Erythroblast (primary cell): ENCODE measurements around the gene EXOC2.
"Not testable (repeated sequence)": the region's sequence is repeated elsewhere in the genome, so short reads cannot be mapped to it uniquely, and the experiment has no call there.

Experiments
- DNase-seq, 2 experiments: peaks; one replicate each; lab custom pipeline; 2025; lab: John Stamatoyannopoulos, UW
- GATA1 ChIP-seq: IDR thresholded peaks from 2 replicates; pipeline ENCODE4 v1.6.1; 2011; ENCODE audit warnings: low read depth, mild to moderate bottlenecking, control low read depth, low read length, moderate library complexity
- POLR2A ChIP-seq: IDR thresholded peaks from 2 replicates; pipeline ENCODE4 v1.6.1; 2011; ENCODE audit warnings: mild to moderate bottlenecking, low read length

EXOC2 gene

DNA sequence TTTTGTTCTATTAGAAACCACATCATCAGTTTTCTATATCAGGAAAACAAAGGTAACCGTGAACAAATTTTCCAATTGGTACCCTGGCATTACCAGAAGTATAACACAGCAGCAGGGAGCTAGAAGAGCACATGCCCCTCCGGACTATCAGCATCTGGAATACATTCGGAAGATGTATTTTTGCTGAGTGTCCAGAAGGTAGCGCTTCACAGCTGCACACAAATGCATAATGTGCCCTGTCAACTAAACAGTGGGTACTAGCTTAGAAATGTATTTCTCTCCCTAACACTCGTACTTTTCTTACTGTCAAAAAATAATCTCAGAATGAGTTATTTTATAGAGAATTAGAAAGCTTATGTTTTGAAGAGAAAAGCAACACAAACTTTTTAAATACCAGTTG is 113.6 kb downstream of the EXOC2 start:
- TF ChIP-seq GATA1 (no peak), POLR2A (no peak)
- DNase-seq = no peak

DNA sequence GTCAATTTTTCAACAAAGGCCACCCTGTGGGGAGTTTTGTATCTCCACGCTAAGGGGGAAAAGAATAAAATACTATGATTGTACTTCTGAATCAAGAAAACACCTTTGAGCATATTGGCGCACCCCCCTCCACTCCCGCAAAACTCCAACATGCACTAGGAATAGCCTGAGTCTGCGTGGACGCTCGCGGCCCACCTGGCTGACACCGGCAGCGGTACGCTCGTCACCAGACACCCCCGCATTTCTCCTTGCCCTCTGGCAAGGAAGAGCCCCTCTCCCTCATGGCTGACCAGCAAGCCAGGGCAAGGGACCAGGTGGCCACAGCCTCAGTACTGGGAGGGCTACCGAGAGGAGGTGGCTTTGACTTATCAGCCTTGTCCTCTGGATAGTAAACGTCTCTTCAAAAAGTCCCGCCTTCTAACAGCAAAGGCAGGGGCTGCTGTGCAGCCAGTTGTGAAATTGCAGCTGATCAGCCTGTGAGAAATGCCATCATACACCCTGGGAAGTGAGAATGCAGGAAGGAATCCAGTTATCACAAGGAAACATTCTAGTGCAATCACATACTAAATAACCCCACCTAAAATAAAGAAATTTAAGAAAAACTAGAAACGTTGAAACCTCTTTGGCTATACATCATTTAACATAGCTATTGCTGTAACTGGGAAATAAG is 120.2 kb downstream of the EXOC2 start:
- no peak for DNase-seq
- TF ChIP-seq POLR2A (no peak), GATA1 (no peak)

DNA sequence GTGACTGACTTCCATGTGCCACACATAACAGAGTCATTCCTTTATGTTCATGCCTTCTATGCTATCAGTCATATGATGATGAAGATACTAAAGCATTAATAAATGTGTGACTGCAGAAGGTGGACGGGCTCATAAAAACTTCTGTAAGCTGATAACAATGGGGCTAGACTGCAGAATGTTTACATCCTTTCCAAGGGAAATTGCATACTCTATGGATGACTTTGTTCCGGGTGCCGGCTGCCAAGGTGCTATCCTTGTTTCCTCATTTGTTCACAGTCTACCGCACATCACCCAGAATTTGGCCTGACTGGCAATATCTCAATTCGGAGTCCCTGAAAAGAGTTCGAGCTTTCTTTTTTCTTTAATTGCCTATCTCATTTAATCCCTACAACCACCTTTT is 121.0 kb downstream of the EXOC2 start:
- TF ChIP-seq POLR2A (no peak), GATA1 (no peak)
- no peak for DNase-seq

DNA sequence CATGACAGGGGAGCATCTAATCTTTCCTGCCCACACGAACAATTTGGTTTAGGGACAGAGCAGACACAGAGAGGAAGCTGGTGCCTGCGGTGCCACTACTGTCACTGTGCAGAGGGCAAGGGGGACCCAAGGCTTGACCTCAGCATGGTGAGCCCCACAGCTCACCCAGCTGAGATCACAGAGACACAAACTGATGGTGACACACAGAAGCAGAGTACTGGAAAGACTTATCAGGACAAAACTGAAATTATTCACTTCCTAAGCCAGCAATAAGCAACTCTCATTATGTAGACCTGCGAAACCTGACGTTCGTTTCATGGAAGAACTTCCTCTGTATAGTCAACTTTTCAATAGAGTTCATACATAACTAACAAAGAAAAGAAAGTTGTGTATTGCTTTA is 122.1 kb downstream of the EXOC2 start:
- no peak for TF ChIP-seq POLR2A
- TF ChIP-seq GATA1 = no peak

DNA sequence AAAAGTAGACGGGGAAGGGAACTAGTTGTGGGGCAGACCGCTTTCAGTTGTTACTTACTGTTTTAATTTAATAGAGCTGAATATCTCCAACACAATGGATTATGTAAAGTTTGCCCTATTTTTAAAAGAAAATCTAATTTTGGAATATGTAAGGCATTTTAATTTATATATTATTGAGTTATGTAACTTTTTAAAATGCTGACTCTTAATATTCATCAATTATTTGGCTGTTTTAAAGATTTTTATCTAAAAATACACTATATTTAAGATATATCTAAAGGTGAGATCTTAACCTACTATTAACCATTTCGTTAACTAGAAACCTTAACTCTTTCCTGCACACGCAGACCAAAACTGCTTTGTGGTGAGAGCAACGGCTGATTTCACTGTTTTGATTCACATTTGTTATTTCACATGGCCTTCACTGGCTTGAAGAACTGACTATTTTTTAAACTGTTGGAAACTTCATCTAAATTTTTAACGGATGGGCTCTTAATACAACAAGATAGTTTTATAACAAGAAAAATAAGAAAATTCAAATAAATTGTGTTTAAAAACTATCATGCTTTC is 123.9 kb downstream of the EXOC2 start:
- DNase-seq = no peak
- TF ChIP-seq GATA1 = no peak
- TF ChIP-seq POLR2A = no peak

More for the DNA sequence above, 122.1 kb downstream of the EXOC2 start:
- DNase-seq = no peak

DNA sequence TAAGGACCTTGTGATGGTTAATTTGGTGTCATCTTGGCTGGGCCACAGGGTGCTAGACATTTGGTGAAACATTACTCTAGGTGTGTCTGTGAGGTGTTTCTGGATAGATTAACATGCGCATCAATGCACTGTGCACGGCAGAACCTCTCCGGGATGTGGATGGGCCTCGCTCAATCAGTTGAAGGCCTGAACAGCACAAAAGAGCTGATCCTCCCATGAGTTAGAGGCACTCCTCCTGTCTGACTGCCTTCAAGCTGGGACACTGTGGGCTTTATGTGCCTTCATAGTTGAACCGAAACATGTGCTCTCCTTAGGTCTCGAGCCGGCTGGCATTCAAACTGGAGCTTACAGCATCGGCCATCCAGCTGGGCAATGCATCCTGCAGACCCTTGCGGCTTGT is 124.9 kb downstream of the EXOC2 start:
- DNase-seq = no peak
- no peak for TF ChIP-seq GATA1
- TF ChIP-seq POLR2A = no peak

DNA sequence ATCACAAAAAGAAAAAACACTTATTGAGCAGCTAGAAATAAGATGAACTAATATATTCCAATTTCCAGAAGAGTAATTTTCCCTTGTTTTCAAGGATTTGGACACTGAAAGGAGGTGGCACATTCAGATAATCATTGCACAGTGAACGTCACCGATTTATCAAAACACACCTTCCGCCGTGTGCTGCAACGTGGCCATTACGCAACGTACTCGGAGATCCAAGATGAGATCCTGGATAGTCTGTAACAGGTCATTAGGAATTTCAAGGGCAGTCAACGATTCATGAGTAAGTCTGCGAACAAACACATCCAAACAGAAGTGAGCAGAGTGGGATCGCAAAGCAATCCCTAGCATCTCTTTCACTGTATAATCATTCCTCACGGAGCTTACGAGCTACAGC is 129.1 kb downstream of the EXOC2 start:
- TF ChIP-seq GATA1 (no peak), POLR2A (no peak)
- DNase-seq = no peak

DNA sequence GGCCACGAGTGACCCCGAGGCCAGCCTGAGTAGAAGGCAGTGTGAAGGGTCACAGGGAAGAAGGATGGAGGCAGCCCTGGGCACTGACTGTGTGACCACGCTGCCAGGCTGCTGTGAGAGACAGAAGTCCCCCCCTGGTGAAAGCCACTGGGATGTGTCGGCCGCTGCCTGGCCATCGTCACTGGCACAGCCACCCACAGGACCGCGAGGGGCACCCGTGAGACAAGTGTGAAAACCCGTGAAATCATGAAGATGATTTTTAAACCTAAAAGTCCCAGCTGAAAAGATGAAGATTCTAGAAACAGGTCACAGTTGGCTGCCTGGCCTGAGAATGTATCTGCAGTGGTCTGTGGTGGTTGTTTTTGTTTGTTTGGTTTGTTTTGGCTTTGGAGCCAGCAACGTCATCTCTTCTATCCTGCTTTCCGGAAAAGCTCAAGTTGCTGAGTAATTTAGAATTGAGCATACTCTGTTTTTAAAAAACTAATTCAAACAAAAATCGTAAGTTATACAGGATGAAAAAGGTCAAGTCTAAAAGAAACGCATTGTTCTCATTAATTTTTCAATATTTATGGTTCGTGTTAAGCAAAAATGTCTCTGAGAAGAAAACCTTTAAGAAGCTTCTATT is 130.8 kb downstream of the EXOC2 start:
- no peak for DNase-seq
- TF ChIP-seq POLR2A = no peak
- TF ChIP-seq GATA1 = no peak

DNA sequence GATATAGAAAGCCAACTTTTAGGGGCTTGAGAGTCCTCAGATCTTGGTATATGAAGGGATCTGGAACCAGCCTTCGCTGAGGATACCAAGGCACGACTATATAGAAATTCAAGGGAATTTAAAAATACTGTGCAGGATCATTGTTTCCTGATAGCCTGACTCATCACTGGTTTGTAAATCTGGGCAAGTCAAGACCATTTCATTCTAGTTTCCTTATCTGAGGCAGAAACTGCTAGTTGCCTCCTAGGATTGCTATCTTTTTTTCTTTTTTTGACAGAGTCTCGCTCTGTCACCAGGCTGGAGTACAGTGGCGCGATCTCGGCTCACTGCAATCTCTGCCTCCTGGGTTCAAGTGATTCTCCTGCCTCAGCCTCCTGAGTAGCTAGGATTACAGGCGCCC is 131.6 kb downstream of the EXOC2 start:
- DNase-seq = not testable (repeated sequence)

DNA sequence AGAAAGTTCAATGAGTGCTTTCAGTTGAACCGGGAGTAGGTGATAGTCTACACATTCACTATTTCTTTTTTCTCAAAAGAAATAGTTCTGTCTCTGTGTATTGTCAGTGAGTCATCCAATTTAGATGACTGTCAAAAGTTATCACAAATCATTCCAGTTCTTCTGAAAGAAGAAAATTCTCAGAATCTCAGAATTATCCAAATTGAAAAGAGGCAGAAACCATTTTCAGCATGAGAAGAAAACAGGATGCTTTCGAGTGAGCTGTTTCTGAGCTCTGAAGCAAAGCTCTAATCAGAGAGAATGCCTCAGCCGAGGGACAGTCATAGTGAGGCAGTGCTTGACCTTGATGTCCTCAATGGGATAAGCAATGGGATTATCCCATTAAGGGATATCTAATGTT is 134.0 kb downstream of the EXOC2 start:
- DNase-seq = no peak
- TF ChIP-seq GATA1 (no peak), POLR2A (no peak)

DNA sequence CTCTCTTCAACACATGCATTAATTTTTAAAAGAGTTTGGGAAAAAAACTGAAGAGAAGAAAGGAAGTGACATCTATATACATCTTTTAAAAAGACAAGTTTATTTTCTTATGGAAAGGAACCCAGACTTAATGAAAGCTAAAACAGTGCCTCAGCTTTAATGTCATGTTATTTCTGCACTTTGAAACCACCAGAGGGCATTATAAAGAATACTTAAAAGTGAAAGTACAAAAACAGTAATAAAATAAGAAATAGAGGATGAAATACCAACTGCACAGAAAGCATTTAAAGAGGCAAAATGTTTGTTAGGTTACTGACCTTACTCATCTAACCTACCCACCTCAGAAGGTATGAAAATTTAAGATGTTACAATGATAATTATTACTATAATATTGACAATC is 134.8 kb downstream of the EXOC2 start:
- no peak for DNase-seq

DNA sequence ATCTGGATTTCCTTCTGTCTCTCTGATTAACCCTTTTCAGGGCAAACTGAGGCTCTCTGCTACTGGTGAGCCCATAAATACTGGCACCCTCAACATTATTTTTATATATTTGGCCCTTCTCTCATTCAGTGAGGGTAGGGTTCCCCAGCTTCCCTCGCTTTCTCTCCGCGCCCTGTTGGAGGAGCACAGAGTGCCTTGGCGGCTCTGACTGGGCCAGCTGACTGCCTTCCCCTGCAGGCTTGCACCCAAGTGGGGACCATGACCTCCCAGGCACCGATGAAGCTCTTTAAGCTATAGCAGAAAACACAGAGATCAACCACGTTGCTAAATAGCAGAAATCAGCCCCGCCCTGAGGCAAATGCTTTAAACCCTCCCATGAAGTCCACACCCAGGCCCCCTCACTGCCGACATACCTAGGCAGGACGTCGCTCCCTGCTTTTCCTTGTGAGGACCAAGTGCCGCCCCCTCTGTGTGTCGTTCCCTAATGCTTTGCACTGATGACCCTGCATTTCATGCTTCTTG is 141.0 kb downstream of the EXOC2 start:
- TF ChIP-seq GATA1 (no peak), POLR2A (no peak)
- DNase-seq = no peak

More for the DNA sequence above, 134.8 kb downstream of the EXOC2 start:
- TF ChIP-seq POLR2A (no peak), GATA1 (no peak)

DNA sequence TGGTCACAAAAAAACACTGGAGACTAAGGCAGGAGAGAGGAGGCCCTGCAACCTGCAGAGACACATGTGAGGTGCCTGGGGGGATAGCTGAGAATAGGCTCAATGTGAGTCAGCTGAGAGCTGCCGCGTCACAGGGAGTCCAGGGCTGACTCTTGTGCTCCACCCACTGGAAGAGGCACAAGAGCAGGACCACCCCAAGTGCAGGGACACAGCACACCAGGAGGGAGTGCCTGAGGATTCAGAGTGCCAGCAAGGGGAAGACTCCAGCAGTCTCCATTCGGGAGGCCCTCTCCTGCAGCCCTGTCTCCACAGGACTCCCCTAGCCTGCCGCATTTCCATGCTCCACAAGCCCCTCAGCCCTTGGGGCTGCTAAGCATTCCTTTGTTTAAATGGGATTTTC is 141.5 kb downstream of the EXOC2 start:
- no peak for TF ChIP-seq GATA1
- no peak for TF ChIP-seq POLR2A
- DNase-seq = peak; percentile 10 to 12

DNA sequence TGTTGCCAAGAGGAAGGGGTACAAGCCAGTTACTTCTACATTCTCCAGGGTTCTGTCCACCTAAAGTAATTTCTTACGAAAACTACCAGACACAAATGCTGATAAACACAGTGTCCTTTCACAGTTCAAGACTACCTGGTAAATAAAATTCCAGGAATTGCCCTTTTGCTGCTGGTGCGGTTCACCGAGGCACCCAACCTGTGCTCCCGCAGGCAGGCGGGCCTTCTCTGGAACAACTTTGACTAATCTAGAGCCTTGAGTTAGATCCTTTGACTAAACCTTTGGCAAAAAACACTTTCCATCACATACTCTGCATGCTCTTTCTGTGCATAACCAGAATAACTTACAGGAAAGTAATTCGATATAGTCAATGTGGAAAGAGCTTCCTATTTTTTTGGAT is 143.0 kb downstream of the EXOC2 start:
- no peak for DNase-seq
- TF ChIP-seq GATA1 = no peak
- no peak for TF ChIP-seq POLR2A

DNA sequence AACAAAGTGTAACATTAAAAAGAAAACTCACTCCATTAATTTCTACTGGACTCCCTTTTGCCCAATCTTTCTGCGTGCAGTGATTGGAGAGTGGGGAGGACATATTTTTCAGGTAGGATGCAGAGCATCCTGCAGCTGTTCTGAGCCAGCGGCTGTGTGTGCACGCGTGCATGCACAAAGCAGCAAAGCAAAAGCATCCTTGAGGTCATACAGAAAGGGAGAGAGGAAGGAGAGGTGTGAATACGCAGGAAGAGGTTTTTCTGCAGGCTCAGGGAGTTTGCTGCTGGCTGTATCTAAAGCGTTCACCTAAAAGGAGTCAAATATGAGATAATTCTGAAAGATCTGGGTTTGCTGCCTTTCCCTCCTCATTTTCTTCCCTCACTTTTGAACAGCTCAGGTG is 144.4 kb downstream of the EXOC2 start:
- no peak for TF ChIP-seq GATA1
- no peak for TF ChIP-seq POLR2A
- no peak for DNase-seq
